Spleen (tissue), 11 donors: ENCODE results near the gene NTRK1. TPM values are rescaled to one million over a fixed set of nuclear protein-coding genes. Genes with fewer than 3 reads are reported as not detected.

ENCODE experiments used
- DNase-seq: peaks from one replicate; pipeline ENCODE4 v3.0.0-alpha.2; 2020
- H3K27ac ChIP-seq, 8 donors: fragments of 200-600 bp; sonication (generic) in 7 of 8; 1 replicate in 4 of 8; 2 replicates in 4 of 8; pipeline versions ENCODE4 v1.5.0 to v1.8.0; 2016 to 2021; ENCODE audit warnings: inconsistent platforms in 4 of 8, mild to moderate bottlenecking in 4 of 8, moderate library complexity in 1 of 8
- H3K27me3 ChIP-seq, 7 donors: fragments of 200-600 bp; sonication (generic) in 6 of 7; replicated peaks in 1 of 7; 1 replicate in 4 of 7; 2 replicates in 3 of 7; pipeline versions ENCODE4 v1.5.0 to v1.8.0; 2016 to 2021; ENCODE audit warnings: inconsistent platforms in 3 of 7, mild to moderate bottlenecking in 1 of 7
- H3K36me3 ChIP-seq, 6 donors: fragments of 200-600 bp; sonication (generic) in 5 of 6; 1 replicate in 4 of 6; 2 replicates in 2 of 6; pipeline versions ENCODE4 v1.5.0 to v1.8.0; 2016 to 2021; ENCODE audit warnings: inconsistent platforms in 2 of 6
- H3K4me1 ChIP-seq, 6 donors: fragments of 200-600 bp; sonication (generic) in 5 of 6; 1 replicate in 3 of 6; 2 replicates in 3 of 6; pipeline versions ENCODE4 v1.5.0 to v1.8.0; 2016 to 2021; ENCODE audit warnings: inconsistent platforms in 3 of 6
- H3K4me3 ChIP-seq, 8 donors: fragments of 200-600 bp; sonication (generic) in 7 of 8; 1 replicate in 4 of 8; 2 replicates in 4 of 8; pipeline versions ENCODE4 v1.5.0 to v1.8.0; 2016 to 2021; ENCODE audit warnings: inconsistent platforms in 4 of 8, mild to moderate bottlenecking in 4 of 8, moderate library complexity in 2 of 8
- H3K9me3 ChIP-seq, 8 donors: fragments of 200-600 bp; sonication (generic) in 7 of 8; 1 replicate in 4 of 8; 2 replicates in 4 of 8; pipeline versions ENCODE4 v1.5.0 to v1.8.0; 2016 to 2021; ENCODE audit warnings: inconsistent platforms in 4 of 8
- CTCF ChIP-seq, 11 experiments: fragments of 200-600 bp in 7 of 11; fragments of 450-650 bp in 4 of 11; sonication (generic) in 4 of 11; IDR thresholded peaks in 8 of 11; conservative IDR thresholded peaks in 3 of 11; 1 replicate in 7 of 11; 2 replicates in 4 of 11; pipeline versions ENCODE4 v1.4.0 to v1.8.0; 2016 to 2021; ENCODE audit warnings: antibody characterized with exemption in 11 of 11, inconsistent platforms in 4 of 11, mild to moderate bottlenecking in 1 of 11
- POLR2A ChIP-seq, 3 donors: fragments of 450-650 bp; IDR thresholded peaks; one replicate each; pipeline ENCODE4 v1.5.1; 2017; ENCODE audit warnings: antibody characterized with exemption in 3 of 3, mild to moderate bottlenecking in 1 of 3
- POLR2AphosphoS5 ChIP-seq, 3 donors: sonication (generic); formaldehyde crosslinking; IDR thresholded peaks; one replicate each; pipeline ENCODE4 v1.5.1; 2017; ENCODE audit warnings: antibody characterized with exemption in 3 of 3
- WGBS, 5 donors: extraction: QIAGEN DNeasy Blood & Tissue Kit in 3 of 5; methylation state at CpG; one replicate each; pipeline versions ENCODE4 v1.1.5 to v1.1.7; 2013 to 2018; 5-methylcytosine and 5-hydroxymethylcytosine counted together
- intact Hi-C: fragments of 100-400 bp; cut with DNase I; formaldehyde crosslinking; loops from one replicate; pipeline ENCODE4 v1.15.0; 2023; ENCODE audit warnings: low total_unique reads
- polyA plus RNA-seq, 3 donors: library from polyadenylated mRNA; stranded (reverse); fragments of 200-250 nt; gene quantifications; one replicate each; pipeline ENCODE4 v1.2.1, GENCODE V29; 2013
- total RNA-seq, 7 donors: library from RNA; depleted of rRNA in 3 of 7; stranded (reverse); fragments of >200 nt in 3 of 7; fragmentation: NEBNext Ultra II Directional in 4 of 7; extraction: Animal tissue kit (Norgen Biotek cat#: 25700) in 4 of 7; gene quantifications; one replicate each; pipeline versions ENCODE4 v1.1.0 to v1.2.1, GENCODE V29; 2016 to 2021
- donor health status: healthy with polysubstance abuse.
- donor health status: DM: no; HTN: no; CAD: no; lungs with moderate emphysema.
- donor health status: DM: no; HTN: no; CAD: no.
- donor health status: Bipolar disorder and iron deficiency.
- donor health status: healthy.
- donor health status: DM: no; HTN: no; CAD: no.
- donor health status: DM: yes; HTN: yes; CAD: no.

The NTRK1 gene
- total and polyA plus RNA-seq, 10 donors, result 0.09 to 1.4 (median 0.24) TPM; not detected in 4

DNA sequence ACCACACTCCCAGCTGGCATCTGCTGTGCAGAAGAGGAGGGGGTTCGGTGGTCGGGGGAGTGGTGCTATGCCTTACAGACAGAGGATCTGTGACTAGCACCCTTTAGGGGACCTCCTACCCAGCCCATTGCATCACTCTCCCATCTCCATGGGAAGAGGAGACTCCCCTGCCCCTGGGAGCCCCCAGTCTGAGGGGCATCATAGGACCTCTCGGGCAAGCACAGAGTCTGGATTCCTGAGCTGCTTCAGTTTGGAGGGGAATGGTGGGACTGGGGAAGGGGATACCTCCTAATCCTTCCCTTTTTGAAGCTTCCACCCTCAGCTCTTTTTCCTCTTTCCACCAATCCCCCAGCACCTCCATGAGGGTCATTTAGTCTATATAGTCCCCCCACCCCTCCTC is 3.1 kb upstream of the NTRK1 start:
- TF ChIP-seq POLR2A (IDR thresholded peaks at IDR 0.05), result no peak
- TF ChIP-seq POLR2AphosphoS5 (IDR thresholded peaks at IDR 0.05), result no peak
- no peak for TF ChIP-seq CTCF (IDR thresholded peaks at IDR 0.05 in 8 of 11, conservative IDR thresholded peaks at IDR 0.05 in 3 of 11)
- no peak for DNase-seq
- 65 to 83% (median 71%) methylated on average over 3 of the region's 3 CpGs for WGBS, 5 donors
- Histone ChIP-seq H3K27me3 (peaks cover 7 to 70% (median 41%) of the 10 kb centered on the region in 7 donors), H3K4me1 (peaks cover 20 to 36% (median 27%) of the 10 kb centered on the region in 6 donors), H3K9me3 (no peaks in the 10 kb centered on the region), H3K36me3 (no peaks in the 10 kb centered on the region), H3K4me3 (no peak overlapping the region), H3K27ac (no peak overlapping the region)
- intact Hi-C loops, result loop anchor here (10.0 kb wide), 1 partner anchor 53 kb away; no protein-coding TSS in a partner anchor

DNA sequence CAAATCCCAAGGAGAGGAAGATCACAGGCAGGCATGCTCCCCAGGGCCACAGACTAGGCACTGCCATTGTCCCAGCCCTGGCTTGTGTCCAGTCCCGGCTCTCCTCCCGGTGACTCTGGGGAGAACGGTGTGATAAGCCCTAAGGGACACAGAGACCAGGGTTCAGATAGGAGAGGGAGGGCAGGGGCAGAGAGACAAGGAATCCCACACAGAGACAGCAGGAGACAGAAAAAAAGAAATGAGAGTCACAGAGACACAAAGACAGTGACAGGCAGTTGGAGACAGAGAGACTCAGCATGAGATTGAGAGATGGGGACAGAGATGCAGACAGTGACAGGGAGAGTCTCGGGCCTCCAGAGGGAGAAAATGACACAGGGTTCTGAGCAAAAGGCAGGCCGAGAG is 2.1 kb upstream of the NTRK1 start:
- Histone ChIP-seq H3K27ac (no peak overlapping the region), H3K36me3 (no peaks in the 10 kb centered on the region), H3K27me3 (peaks cover 7 to 74% (median 47%) of the 10 kb centered on the region in 7 donors), H3K9me3 (no peaks in the 10 kb centered on the region), H3K4me3 (peak overlapping the region in 3 of 8 donors; percentile 35 to 70 (median 47)), H3K4me1 (peaks cover 20 to 36% (median 27%) of the 10 kb centered on the region in 6 donors)
- intact Hi-C loops, result loop anchor here (10.0 kb wide), 1 partner anchor 54 kb away; no protein-coding TSS in a partner anchor
- TF ChIP-seq POLR2AphosphoS5 (IDR thresholded peaks at IDR 0.05) (no peak), CTCF (IDR thresholded peaks at IDR 0.05 in 8 of 11, conservative IDR thresholded peaks at IDR 0.05 in 3 of 11) (no peak), POLR2A (IDR thresholded peaks at IDR 0.05) (no peak)
- DNase-seq, result no peak
- WGBS, 5 donors, result 33 to 43% (median 37%) methylated on average over 5 of the region's 5 CpGs

GRCh38 chr1:156858959-156859522 is 1.6 kb upstream of the NTRK1 start, which contains the start of gene INSRR:
INSRR (minus strand) TSS chr1:156859117; CDS start chr1:156858621, 496 bp downstream.
- Histone ChIP-seq H3K9me3 (no peaks in the 10 kb centered on the region), H3K4me1 (peaks cover 20 to 36% (median 27%) of the 10 kb centered on the region in 6 donors), H3K4me3 (peak within 1 kb of the TSS in 7 of 8 donors; percentile 23 to 70 (median 34)), H3K36me3 (no peaks in the 10 kb centered on the region), H3K27ac (no peak within 1 kb of the TSS), H3K27me3 (peaks cover 7 to 75% (median 48%) of the 10 kb centered on the region in 7 donors)
- WGBS, 5 donors, result 9 to 24% (median 12%) methylated on average over 15 to 39 of the region's 39 CpGs
- DNase-seq, result no peak
- TF ChIP-seq POLR2AphosphoS5 (IDR thresholded peaks at IDR 0.05) (no peak), CTCF (IDR thresholded peaks at IDR 0.05 in 8 of 11, conservative IDR thresholded peaks at IDR 0.05 in 3 of 11) (no peak), POLR2A (IDR thresholded peaks at IDR 0.05) (no peak)
- intact Hi-C loops, result loop anchor here (10.0 kb wide), 1 partner anchor 54 kb away; no protein-coding TSS in a partner anchor

- 2 to 4% (median 3%) methylated on average over 7 to 33 of the region's 33 CpGs for WGBS, 5 donors
- no peaks in the 10 kb centered on the region for H3K9me3 ChIP-seq
- H3K27ac ChIP-seq, result no peak overlapping the region
- TF ChIP-seq CTCF (IDR thresholded peaks at IDR 0.05 in 8 of 11, conservative IDR thresholded peaks at IDR 0.05 in 3 of 11) (no peak), POLR2AphosphoS5 (IDR thresholded peaks at IDR 0.05) (no peak), POLR2A (IDR thresholded peaks at IDR 0.05) (no peak)
- intact Hi-C loops, result loop anchor here (10.0 kb wide), 1 partner anchor 55 kb away; no protein-coding TSS in a partner anchor
- H3K27me3 ChIP-seq, result peaks cover 7 to 80% (median 48%) of the 10 kb centered on the region in 7 donors
- no peaks in the 10 kb centered on the region for H3K36me3 ChIP-seq
- H3K4me1 ChIP-seq, result peaks cover 20 to 36% (median 27%) of the 10 kb centered on the region in 6 donors
- H3K4me3 ChIP-seq, result peak overlapping the region in 7 of 8 donors; percentile 23 to 70 (median 34)
- no peak for DNase-seq
Measured at GRCh38 chr1:156859523-156860112, 1.0 kb upstream of the NTRK1 start.
